H9 (cell line): ENCODE measurements around the gene SLC46A2. TPM values are rescaled to one million over a fixed set of nuclear protein-coding genes. Genes with fewer than 3 reads are reported as not detected.

Source experiments
- DNase-seq: peaks from one replicate; pipeline ENCODE4 v3.0.0-alpha.2; 2017
- H2AFZ ChIP-seq: one replicate; pipeline ENCODE4 v1.6.1; 2013; ENCODE audit warnings: mild to moderate bottlenecking, low read length, control low read depth, moderate library complexity
- H2AK5ac ChIP-seq: 2 replicates; pipeline ENCODE4 v1.6.1; 2013; ENCODE audit warnings: low read length, control low read depth, mixed read lengths; ENCODE audit not compliant: insufficient read length
- H2BK120ac ChIP-seq: one replicate; pipeline ENCODE4 v1.6.1; 2013; ENCODE audit warnings: low read depth, mild to moderate bottlenecking, low read length, control low read depth, inconsistent platforms; ENCODE audit not compliant: poor library complexity, severe bottlenecking
- H2BK12ac ChIP-seq: 2 replicates; pipeline ENCODE4 v1.6.1; 2013; ENCODE audit warnings: low read length, control low read depth, mixed read lengths, low read depth; ENCODE audit not compliant: insufficient read length
- H2BK15ac ChIP-seq: 2 replicates; pipeline ENCODE4 v1.6.1; 2013; ENCODE audit warnings: low read depth, low read length, control low read depth
- H2BK20ac ChIP-seq: one replicate; pipeline ENCODE4 v1.6.1; 2013; ENCODE audit warnings: low read depth, mild to moderate bottlenecking, low read length, control low read depth, inconsistent platforms; ENCODE audit not compliant: poor library complexity, severe bottlenecking
- H2BK5ac ChIP-seq: 2 replicates; pipeline ENCODE4 v1.6.1; 2013; ENCODE audit warnings: low read length, control low read depth, mixed read lengths; ENCODE audit not compliant: insufficient read length
- H3K14ac ChIP-seq: 2 replicates; pipeline ENCODE4 v1.6.1; 2013; ENCODE audit warnings: low read length, control low read depth; ENCODE audit not compliant: insufficient read depth
- H3K18ac ChIP-seq: 2 replicates; pipeline ENCODE4 v1.6.1; 2013; ENCODE audit warnings: low read depth, mild to moderate bottlenecking, mixed read lengths, low read length, control low read depth; ENCODE audit not compliant: insufficient read length
- H3K23ac ChIP-seq: 2 replicates; pipeline ENCODE4 v1.6.1; 2013; ENCODE audit warnings: low read length, control low read depth, mixed read lengths, low read depth; ENCODE audit not compliant: insufficient read length
- H3K23me2 ChIP-seq: 2 replicates; pipeline ENCODE4 v1.6.1; 2013; ENCODE audit warnings: low read depth, mild to moderate bottlenecking, mixed read lengths, low read length, control low read depth; ENCODE audit not compliant: insufficient read length, poor library complexity, severe bottlenecking
- H3K27ac ChIP-seq: 2 replicates; pipeline ENCODE4 v1.5.1; 2013; ENCODE audit warnings: low read length, control low read depth, mixed read lengths, low read depth; ENCODE audit not compliant: insufficient read length
- H3K27me3 ChIP-seq: 2 replicates; pipeline ENCODE4 v1.6.1; 2013; ENCODE audit warnings: low read length, control low read depth, inconsistent platforms; ENCODE audit not compliant: insufficient read depth
- H3K4ac ChIP-seq: 2 replicates; pipeline ENCODE4 v1.6.1; 2013; ENCODE audit warnings: low read depth, mild to moderate bottlenecking, control low read depth, inconsistent platforms, low read length, moderate library complexity
- H3K4me1 ChIP-seq: 2 replicates; pipeline ENCODE4 v1.6.1; 2013; ENCODE audit warnings: low read length, control low read depth, inconsistent platforms; ENCODE audit not compliant: insufficient read depth
- H3K4me2 ChIP-seq: 2 replicates; pipeline ENCODE4 v1.6.1; 2013; ENCODE audit warnings: low read length, control low read depth, mixed read lengths; ENCODE audit not compliant: insufficient read length, insufficient read depth
- H3K56ac ChIP-seq: 2 replicates; pipeline ENCODE4 v1.6.1; 2013; ENCODE audit warnings: low read depth, mild to moderate bottlenecking, mixed read lengths, low read length, control low read depth; ENCODE audit not compliant: insufficient read length
- H3K79me1 ChIP-seq: 2 replicates; pipeline ENCODE4 v1.6.1; 2013; ENCODE audit warnings: low read depth, mild to moderate bottlenecking, moderate library complexity, low read length, control low read depth, inconsistent platforms; ENCODE audit not compliant: insufficient read depth, poor library complexity, severe bottlenecking
- H3K79me2 ChIP-seq: 2 replicates; pipeline ENCODE4 v1.6.1; 2013; ENCODE audit warnings: low read length, control low read depth, inconsistent platforms; ENCODE audit not compliant: insufficient read depth
- H3K9ac ChIP-seq: 2 replicates; pipeline ENCODE4 v1.6.1; 2013; ENCODE audit warnings: low read length, control low read depth, mixed read lengths; ENCODE audit not compliant: insufficient read length; ENCODE audit errors: extremely low read depth
- H3K9me3 ChIP-seq: one replicate; pipeline ENCODE4 v1.6.1; 2013; ENCODE audit warnings: low read depth, low read length, inconsistent platforms; ENCODE audit not compliant: control insufficient read depth
- H3T11ph ChIP-seq: one replicate; pipeline ENCODE4 v1.6.1; 2013; ENCODE audit warnings: mild to moderate bottlenecking, low read length, control low read depth, inconsistent platforms
- H4K20me1 ChIP-seq: one replicate; pipeline ENCODE4 v1.6.1; 2013; ENCODE audit not compliant: control insufficient read depth, insufficient read length, insufficient read depth
- H4K5ac ChIP-seq: 2 replicates; pipeline ENCODE4 v1.6.1; 2013; ENCODE audit warnings: low read depth, mild to moderate bottlenecking, mixed read lengths, low read length, control low read depth; ENCODE audit not compliant: insufficient read length
- H4K8ac ChIP-seq: replicated peaks from 2 replicates; pipeline ENCODE4 v1.6.1; 2013; ENCODE audit warnings: low read length, control low read depth, mixed read lengths, low read depth; ENCODE audit not compliant: insufficient read length
- H4K91ac ChIP-seq: 2 replicates; pipeline ENCODE4 v1.6.1; 2013; ENCODE audit warnings: low read depth, mild to moderate bottlenecking, moderate library complexity, mixed read lengths, low read length, control low read depth; ENCODE audit not compliant: insufficient read length
- H3K27ac Mint-ChIP-seq, 3 experiments: 2 replicates in 2 of 3; 3 replicates in 1 of 3; pipeline ENCODE4 v1.8.0; 2020 to 2021; ENCODE audit warnings: mixed read lengths in 3 of 3, mild to moderate bottlenecking in 1 of 3, moderate library complexity in 1 of 3
- H3K27me3 Mint-ChIP-seq: 2 replicates; pipeline ENCODE4 v1.8.0; 2021; ENCODE audit warnings: low read depth, mild to moderate bottlenecking, moderate library complexity, mixed read lengths
- H3K36me3 Mint-ChIP-seq, 3 experiments: 2 replicates in 2 of 3; 3 replicates in 1 of 3; pipeline ENCODE4 v1.8.0; 2020 to 2021; ENCODE audit warnings: low read depth in 3 of 3, mixed read lengths in 3 of 3; ENCODE audit not compliant: insufficient read depth in 1 of 3
- H3K4me1 Mint-ChIP-seq, 2 experiments: 2 replicates each; pipeline ENCODE4 v1.8.0; 2020; ENCODE audit warnings: mixed read lengths in 2 of 2
- H3K4me3 Mint-ChIP-seq, 2 experiments: 2 replicates in 1 of 2; 3 replicates in 1 of 2; pipeline ENCODE4 v1.8.0; 2020 to 2021; ENCODE audit warnings: mild to moderate bottlenecking in 2 of 2, mixed read lengths in 2 of 2, moderate library complexity in 1 of 2
- H3K9me3 Mint-ChIP-seq, 2 experiments: 2 replicates in 1 of 2; 3 replicates in 1 of 2; pipeline ENCODE4 v1.8.0; 2020; ENCODE audit warnings: mild to moderate bottlenecking in 2 of 2, mixed read lengths in 2 of 2, moderate library complexity in 1 of 2
- CTCF ChIP-seq: fragments of 200-600 bp; sonication (generic); conservative IDR thresholded peaks from 3 replicates; pipeline ENCODE4 v1.8.0; 2021; ENCODE audit warnings: antibody characterized with exemption, mild to moderate bottlenecking
- WGBS: extraction: QIAGEN DNeasy Blood & Tissue Kit; methylation state at CpG from one replicate; pipeline ENCODE4 v1.1.7; 2013; ENCODE audit warnings: missing lambda C conversion rate, low lambda C conversion rate, mixed read lengths; ENCODE audit not compliant: insufficient read length; ENCODE audit errors: extremely low coverage; 5-methylcytosine and 5-hydroxymethylcytosine counted together
- long read RNA-seq: library from polyadenylated mRNA; unstranded; transcript quantifications from one replicate; pipeline ENCODE4 v2.0.0, GENCODE V29; 2020
- total RNA-seq: library from RNA; stranded (reverse); gene quantifications from 2 replicates; pipeline ENCODE4 v1.2.1, GENCODE V29; 2021

Gene SLC46A2
- not detected in 2 replicates for total RNA-seq
- long read RNA-seq = 0 reads

GRCh38 chr9:112890106-112891081, at the start of gene SLC46A2:
Gene SLC46A2 (minus strand): TSS chr9:112890876. CDS start chr9:112890681, 195 bp downstream.
- no peak within 1 kb of the TSS for H3K23ac ChIP-seq
- H3K36me3 Mint-ChIP-seq = no peaks in the 10 kb centered on the region; a peak in 2 of 7 replicates
- no peak within 1 kb of the TSS for H2AFZ ChIP-seq
- no peak within 1 kb of the TSS for H2BK12ac ChIP-seq
- H3K9ac ChIP-seq = no peak within 1 kb of the TSS
- no peak within 1 kb of the TSS for H3T11ph ChIP-seq
- no peak for TF ChIP-seq CTCF
- H3K27me3 Mint-ChIP-seq = peaks cover 65% of the 10 kb centered on the region
- no peak within 1 kb of the TSS for H2BK5ac ChIP-seq
- H3K27me3 ChIP-seq = peaks cover 12% of the 10 kb centered on the region; the same call in 1 of the 2 replicates
- no peak within 1 kb of the TSS for H2BK120ac ChIP-seq
- DNase-seq = peak; percentile 69
- H4K5ac ChIP-seq = no peak within 1 kb of the TSS
- H3K4me1 Mint-ChIP-seq = peaks cover 0 to 6% of the 10 kb centered on the region in 2 experiments
- H3K23me2 ChIP-seq = peaks cover 4% of the 10 kb centered on the region
- no peaks in the 10 kb centered on the region for H3K9me3 ChIP-seq
- no CpG with 5 or more reads among the region's 78 CpGs for WGBS
- no peak within 1 kb of the TSS for H4K8ac ChIP-seq
- H4K20me1 ChIP-seq = no peaks in the 10 kb centered on the region
- peak within 1 kb of the TSS; percentile 63 to 78 for H3K4me3 Mint-ChIP-seq
- no peak within 1 kb of the TSS for H3K56ac ChIP-seq
- no peaks in the 10 kb centered on the region for H3K79me2 ChIP-seq
- no peak within 1 kb of the TSS for H3K18ac ChIP-seq
- H3K4ac ChIP-seq = no peak within 1 kb of the TSS
- no peak within 1 kb of the TSS; the same call in 1 of the 2 replicates for H3K14ac ChIP-seq
- no peak within 1 kb of the TSS for H4K91ac ChIP-seq
- H3K27ac Mint-ChIP-seq = no peak within 1 kb of the TSS; a peak in 1 of 7 replicates
- no peak within 1 kb of the TSS for H2BK15ac ChIP-seq
- H3K27ac ChIP-seq = no peak within 1 kb of the TSS
- H2AK5ac ChIP-seq = no peak within 1 kb of the TSS
- H3K9me3 Mint-ChIP-seq = no peaks in the 10 kb centered on the region; a peak in 1 of 5 replicates
- H3K4me2 ChIP-seq = peak within 1 kb of the TSS; percentile 36
- H3K4me1 ChIP-seq = no peaks in the 10 kb centered on the region
- H3K79me1 ChIP-seq = no peaks in the 10 kb centered on the region
- H2BK20ac ChIP-seq = no peak within 1 kb of the TSS
